ENCODE data around the gene CAB39L. TPM values are rescaled to one million over a fixed set of nuclear protein-coding genes. Genes with fewer than 3 reads are reported as not detected.

The CAB39L gene
- total and polyA plus RNA-seq, 4 donors = 1.8 to 5.1 (median 2.1) TPM

GRCh38 chr13:49323344-49323743, 120.5 kb downstream of the CAB39L start:
- Histone ChIP-seq H3K27ac (ENCODE audit: low read depth in 1 of 2, low read length in 2 of 2) (no peak overlapping the region), H3K9me3 (ENCODE audit: control insufficient read depth in 4 of 4, low read length in 3 of 4) (no peaks in the 10 kb centered on the region), H3K36me3 (ENCODE audit: control insufficient read depth in 4 of 4, insufficient read depth in 3 of 4, low read depth in 1 of 4, low read length in 3 of 4) (no peaks in the 10 kb centered on the region), H3K9ac (ENCODE audit: low read depth in 1 of 2, low read length in 2 of 2) (no peak overlapping the region), H3K27me3 (ENCODE audit: control insufficient read depth in 4 of 4, insufficient read depth in 4 of 4, low read length in 3 of 4) (no peaks in the 10 kb centered on the region), H3K4me1 (ENCODE audit: control insufficient read depth in 4 of 4, insufficient read depth in 4 of 4, low read length in 3 of 4) (peaks cover 0 to 19% (median 15%) of the 10 kb centered on the region in 4 donors), H3K4me3 (ENCODE audit: low read depth in 1 of 3, low read length in 3 of 3) (no peak overlapping the region)
- TF ChIP-seq FOXA2 (IDR thresholded peaks at IDR 0.05) (no peak), GABPA (IDR thresholded peaks at IDR 0.05 in 1 of 2, conservative IDR thresholded peaks at IDR 0.05 in 1 of 2) (no peak), MAX (IDR thresholded peaks at IDR 0.05) (no peak), SP1 (IDR thresholded peaks at IDR 0.05) (no peak), TAF1 (conservative IDR thresholded peaks at IDR 0.05) (no peak), RXRA (IDR thresholded peaks at IDR 0.05) (no peak), NR2F2 (IDR thresholded peaks at IDR 0.05) (no peak), HNF4G (IDR thresholded peaks at IDR 0.05) (no peak), FOXA1 (IDR thresholded peaks at IDR 0.05) (no peak), CTCF (IDR thresholded peaks at IDR 0.05; ENCODE audit: low read depth, low read length, missing input control) (no peak), JUND (IDR thresholded peaks at IDR 0.05) (no peak), RAD21 (IDR thresholded peaks at IDR 0.05) (no peak), YY1 (IDR thresholded peaks at IDR 0.05) (no peak), ZBTB33 (IDR thresholded peaks at IDR 0.05) (no peak), HNF4A (conservative IDR thresholded peaks at IDR 0.05) (no peak), EGR1 (IDR thresholded peaks at IDR 0.05; ENCODE audit: low read depth in 2 of 2) (no peak), REST (IDR thresholded peaks at IDR 0.05) (no peak), ATF3 (IDR thresholded peaks at IDR 0.05) (no peak)
- 96% methylated on average over 7 of the region's 7 CpGs for WGBS
- DNase-seq (ENCODE audit: low spot score) = no peak

Data from liver (tissue), 9 donors.